HG02759 (cell line): Measurements from ENCODE around the gene AIRE.
"Not testable (repeated sequence)": the region's sequence is repeated elsewhere in the genome, so short reads cannot be mapped to it uniquely, and the experiment has no call there.

Experiments
- ATAC-seq: cut with Tn5 transposase; IDR thresholded peaks from one replicate; pipeline ENCODE4 v1.9.1; 2021; ENCODE audit warnings: mild to moderate bottlenecking, moderate library complexity; ENCODE audit not compliant: unreplicated experiment

Gene AIRE

GRCh38 chr21:44265734-44266270 is 19.9 kb upstream of the AIRE start:
- ATAC-seq, result no peak

- no peak for ATAC-seq
Measured at GRCh38 chr21:44267655-44268142, 18.0 kb upstream of the AIRE start.

DNA sequence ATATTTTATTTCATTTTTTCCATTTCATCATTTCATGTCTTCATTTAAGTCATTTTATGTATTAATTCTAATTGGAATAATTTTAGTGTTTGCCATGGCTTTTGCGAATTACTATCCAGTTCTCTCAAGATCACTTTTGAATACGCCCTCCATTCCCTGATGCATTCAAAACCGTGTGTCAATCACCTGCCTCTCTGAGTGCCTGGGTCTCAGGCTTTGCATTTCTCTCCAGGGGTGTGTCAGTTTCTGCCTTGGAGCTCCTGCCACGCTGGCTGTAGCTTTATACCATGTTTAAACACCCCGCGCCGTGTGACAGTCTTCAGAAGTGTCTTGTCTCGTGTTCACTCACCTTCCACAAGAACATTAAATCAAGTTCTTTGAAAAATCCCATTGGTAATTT is 16.6 kb upstream of the AIRE start:
- ATAC-seq, result no peak

- ATAC-seq, result no peak
Measured at GRCh38 chr21:44271558-44272283, 14.0 kb upstream of the AIRE start.

DNA sequence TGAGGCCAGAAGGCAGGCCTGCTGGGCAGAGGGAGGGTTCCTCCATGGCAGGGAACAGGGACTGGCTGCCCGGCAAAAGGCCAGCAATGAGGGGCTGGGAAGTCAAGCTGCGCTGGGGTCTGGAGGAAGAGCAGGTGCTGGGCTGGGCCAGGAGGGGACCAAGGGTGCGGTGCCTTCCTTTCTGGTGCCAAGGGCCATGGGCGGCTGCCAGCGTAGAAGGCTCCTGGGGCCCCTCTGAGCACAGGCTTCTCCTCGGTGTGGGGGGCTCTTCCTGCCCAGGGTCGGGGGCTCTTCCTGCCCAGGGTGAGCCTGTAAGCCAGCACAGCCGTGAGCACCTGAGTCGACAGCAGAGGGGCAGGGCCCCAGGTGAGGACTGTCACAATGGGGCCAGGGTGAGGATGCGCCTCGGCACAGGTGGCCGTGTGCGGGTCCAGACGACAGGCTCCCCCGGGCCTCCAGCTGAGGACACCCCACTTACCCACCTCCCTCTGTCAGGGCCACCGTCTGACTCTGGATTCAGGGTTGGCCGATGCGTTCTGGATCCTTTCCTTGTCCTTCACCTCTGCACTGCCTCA is 13.3 kb upstream of the AIRE start:
- no peak for ATAC-seq

GRCh38 chr21:44273046-44273445 is 12.6 kb upstream of the AIRE start:
- no peak for ATAC-seq

DNA sequence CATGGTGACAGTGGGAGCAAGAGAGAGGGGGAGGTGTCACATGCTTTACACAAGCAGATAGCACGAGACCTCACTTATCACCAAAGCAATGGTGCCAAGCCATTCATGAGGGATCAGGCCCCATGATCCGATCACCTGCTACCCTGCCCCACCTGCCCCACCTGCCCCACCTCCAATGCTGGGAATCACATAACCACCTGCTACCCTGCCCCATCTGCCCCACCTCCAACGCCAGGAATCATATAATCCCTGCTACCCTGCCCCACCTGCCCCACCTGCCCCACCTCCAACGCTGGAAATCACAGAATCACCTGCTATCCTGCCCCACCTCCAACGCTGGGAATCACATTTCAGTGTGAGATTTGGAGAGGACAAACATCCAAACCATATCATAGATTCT is 10.6 kb upstream of the AIRE start:
- no peak for ATAC-seq

- no peak for ATAC-seq
Measured at GRCh38 chr21:44279354-44280260, 6.1 kb upstream of the AIRE start.

DNA sequence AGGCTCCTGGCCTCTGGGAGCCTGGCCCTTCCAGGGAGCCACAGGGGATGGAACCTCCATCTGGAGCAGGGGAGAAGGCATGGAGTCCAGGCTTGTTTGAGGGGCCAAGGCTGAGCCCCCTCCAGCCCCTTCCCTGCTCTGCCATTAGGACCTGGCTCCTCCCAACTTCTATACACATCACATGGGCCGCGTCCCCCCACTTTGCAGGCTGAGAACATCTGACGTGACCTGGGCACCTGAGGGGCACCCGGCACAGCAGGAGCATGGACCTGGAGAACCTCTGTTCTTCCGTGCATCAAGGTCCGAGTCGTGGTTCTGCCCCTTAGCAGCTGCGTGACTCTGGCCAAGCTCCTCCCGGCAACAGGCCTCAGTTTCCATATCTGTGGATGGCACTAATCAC is 3.9 kb upstream of the AIRE start:
- ATAC-seq, result no peak

- ATAC-seq, result no peak
Measured at GRCh38 chr21:44282370-44282769, 3.3 kb upstream of the AIRE start.

GRCh38 chr21:44283211-44283785 is 2.4 kb upstream of the AIRE start:
- not testable (repeated sequence) for ATAC-seq

GRCh38 chr21:44283948-44284347 is 1.7 kb upstream of the AIRE start:
- ATAC-seq, result no peak

GRCh38 chr21:44286086-44286715 is 525 bp downstream of the AIRE start:
- ATAC-seq, result no peak

- ATAC-seq, result no peak
Measured at GRCh38 chr21:44286716-44287632, 1.3 kb downstream of the AIRE start.

GRCh38 chr21:44288251-44289110 is 2.8 kb downstream of the AIRE start:
- no peak for ATAC-seq

- ATAC-seq, result no peak
Measured at GRCh38 chr21:44289381-44290010, 3.8 kb downstream of the AIRE start.

DNA sequence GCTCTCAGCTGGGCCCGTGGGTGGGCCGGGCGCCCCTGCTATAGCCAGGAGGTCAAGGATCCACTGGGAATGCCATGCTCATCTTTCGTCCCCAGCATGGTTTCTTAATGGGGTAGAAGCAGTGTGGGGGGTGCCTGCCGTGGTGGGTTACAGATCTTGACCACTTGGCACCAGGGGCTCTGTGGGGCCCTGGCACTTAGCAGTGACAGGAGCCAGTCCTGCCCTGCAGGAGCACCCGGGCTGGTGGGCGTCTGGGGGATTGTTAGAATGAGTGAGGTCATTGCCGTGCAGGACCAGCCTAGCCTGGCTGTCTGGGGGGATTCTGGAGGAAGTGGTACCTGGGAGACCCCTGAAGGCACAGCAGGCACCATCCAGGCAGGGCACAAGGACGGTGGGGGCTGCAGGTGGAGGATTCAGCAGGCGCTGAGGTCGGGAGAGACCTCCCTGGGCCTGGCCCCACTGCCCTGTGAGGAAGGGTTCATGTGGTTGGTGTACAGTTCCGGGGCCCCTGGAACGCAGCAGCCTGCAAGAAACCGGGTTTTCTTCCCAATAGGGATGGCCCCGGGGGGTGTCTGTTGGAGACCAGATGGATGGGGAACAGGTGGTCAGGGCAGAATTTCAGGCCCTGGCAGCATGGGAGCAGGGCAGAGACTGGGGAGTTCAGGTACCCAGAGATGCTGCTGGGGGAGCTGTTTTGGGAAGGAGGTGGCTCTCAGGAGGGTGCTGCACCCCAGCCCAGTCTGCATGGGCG is 4.8 kb downstream of the AIRE start:
- no peak for ATAC-seq
